Colonic mucosa (tissue), 4 donors: ENCODE measurements around the gene CLK3. TPM values are rescaled to one million over a fixed set of nuclear protein-coding genes. Genes with fewer than 3 reads are reported as not detected.
"Not testable (repeated sequence)": the region's sequence is repeated elsewhere in the genome, so short reads cannot be mapped to it uniquely, and the experiment has no call there.

Experiments
- DNase-seq: peaks from one replicate; pipeline ENCODE4 v3.0.0-alpha.2; 2020
- H3K27ac ChIP-seq: fragments of 200-600 bp; one replicate; pipeline ENCODE4 v1.8.0; 2021
- H3K27me3 ChIP-seq: fragments of 200-600 bp; one replicate; pipeline ENCODE4 v1.8.0; 2021
- H3K36me3 ChIP-seq: fragments of 200-600 bp; one replicate; pipeline ENCODE4 v1.8.0; 2021
- H3K4me1 ChIP-seq: fragments of 200-600 bp; one replicate; pipeline ENCODE4 v1.8.0; 2021; ENCODE audit warnings: mild to moderate bottlenecking
- H3K4me3 ChIP-seq: fragments of 200-600 bp; one replicate; pipeline ENCODE4 v1.8.0; 2021
- H3K9ac ChIP-seq, 2 donors: one replicate each; pipeline ENCODE4 v1.7.0; 2013; ENCODE audit warnings: control low read depth in 2 of 2, low read depth in 2 of 2, low read length in 2 of 2
- H3K9me3 ChIP-seq: fragments of 200-600 bp; one replicate; pipeline ENCODE4 v1.8.0; 2021
- CTCF ChIP-seq: fragments of 200-600 bp; IDR thresholded peaks from one replicate; pipeline ENCODE4 v1.8.0; 2022; ENCODE audit warnings: antibody characterized with exemption, mild to moderate bottlenecking
- intact Hi-C: fragments of 100-400 bp; cut with DNase I; formaldehyde crosslinking; loops from one replicate; pipeline ENCODE4 v1.14.1; 2022
- total RNA-seq, 2 donors: library from RNA; stranded (reverse); fragmentation: NEBNext Ultra II Directional in 1 of 2; extraction: Animal tissue kit (Norgen Biotek cat#: 25700) in 1 of 2; gene quantifications; one replicate each; pipeline ENCODE4 v1.2.1, GENCODE V29; 2021
- donor health status: healthy.
- donor health status: DM: no; HTN: no; CAD: no.
- donor health status: DM: no; HTN: no; CAD: no.

CLK3 gene
- total RNA-seq, 2 donors from 2014 or later, result 83.5 to 88.9 TPM

GRCh38 chr15:74595271-74595670, 20.4 kb upstream of the CLK3 start:
- Histone ChIP-seq H3K4me3 (no peak overlapping the region), H3K27me3 (no peaks in the 10 kb centered on the region), H3K9ac (no peak overlapping the region), H3K9me3 (no peaks in the 10 kb centered on the region), H3K27ac (no peak overlapping the region), H3K36me3 (peaks cover under 1% of the 10 kb centered on the region), H3K4me1 (no peaks in the 10 kb centered on the region)
- intact Hi-C loops, result no loop called here
- no peak for DNase-seq
- no peak for TF ChIP-seq CTCF

- H3K4me3 ChIP-seq, H3K36me3 ChIP-seq, H3K4me1 ChIP-seq, H3K9me3 ChIP-seq, H3K27ac ChIP-seq, intact Hi-C loops, H3K9ac ChIP-seq, DNase-seq, H3K27me3 ChIP-seq: not testable (repeated sequence)
These were observed 18.9 kb upstream of the CLK3 start for GRCh38 chr15:74596736-74597135.

- H3K27ac ChIP-seq, H3K36me3 ChIP-seq, H3K4me1 ChIP-seq, intact Hi-C loops, H3K4me3 ChIP-seq, H3K9ac ChIP-seq, DNase-seq, H3K9me3 ChIP-seq, H3K27me3 ChIP-seq: not testable (repeated sequence)
These were observed 18.4 kb upstream of the CLK3 start for GRCh38 chr15:74597146-74597705.

GRCh38 chr15:74598126-74598842, 17.4 kb upstream of the CLK3 start:
- peak overlapping the region; percentile 80 for H3K27ac ChIP-seq
- peak overlapping the region; percentile 55 for H3K4me3 ChIP-seq
- peak; percentile 99 for DNase-seq
- peak overlapping the region; percentile 88 to 98 for H3K9ac ChIP-seq
- intact Hi-C loops, result no loop called here
- no peaks in the 10 kb centered on the region for H3K27me3 ChIP-seq
- no peak for TF ChIP-seq CTCF
- H3K9me3 ChIP-seq, result no peaks in the 10 kb centered on the region
- H3K4me1 ChIP-seq, result no peaks in the 10 kb centered on the region
- no peaks in the 10 kb centered on the region for H3K36me3 ChIP-seq

GRCh38 chr15:74599156-74599555, 16.5 kb upstream of the CLK3 start:
- DNase-seq, result no peak
- intact Hi-C loops, result no loop called here

More at GRCh38 chr15:74599156-74599555, 16.5 kb upstream of the CLK3 start:
- Histone ChIP-seq H3K27me3 (no peaks in the 10 kb centered on the region), H3K9me3 (no peaks in the 10 kb centered on the region), H3K4me1 (no peaks in the 10 kb centered on the region), H3K4me3 (peak overlapping the region; percentile 55), H3K9ac (peak overlapping the region; percentile 88 to 98), H3K27ac (no peak overlapping the region), H3K36me3 (no peaks in the 10 kb centered on the region)
- no peak for TF ChIP-seq CTCF
